NCI-H2171 (cell line): ENCODE data around the gene LDLRAD4.
"Not testable (repeated sequence)": the region's sequence is repeated elsewhere in the genome, so short reads cannot be mapped to it uniquely, and the experiment has no call there.

Experiments
- DNase-seq: peaks from one replicate; lab custom pipeline; 2025; lab: John Stamatoyannopoulos, UW

LDLRAD4 gene

GRCh38 chr18:13338318-13338717 lies 119.8 kb downstream of the LDLRAD4 start:
- no peak for DNase-seq

- DNase-seq = no peak
These were observed 121.1 kb downstream of the LDLRAD4 start for GRCh38 chr18:13339653-13340052.

- not testable (repeated sequence) for DNase-seq
These were observed 127.9 kb downstream of the LDLRAD4 start for GRCh38 chr18:13346449-13346848.

- DNase-seq = no peak
These were observed 134.7 kb downstream of the LDLRAD4 start for GRCh38 chr18:13353084-13353823.

GRCh38 chr18:13354402-13354801 lies 135.8 kb downstream of the LDLRAD4 start:
- DNase-seq = no peak

GRCh38 chr18:13356032-13356431 lies 137.5 kb downstream of the LDLRAD4 start:
- no peak for DNase-seq

- DNase-seq = no peak
These were observed 138.7 kb downstream of the LDLRAD4 start for GRCh38 chr18:13357289-13357688.

- DNase-seq = no peak
These were observed 140.7 kb downstream of the LDLRAD4 start for GRCh38 chr18:13359210-13359609.

- DNase-seq = no peak
These were observed 142.9 kb downstream of the LDLRAD4 start for GRCh38 chr18:13361431-13361830.

- DNase-seq = no peak
These were observed 143.5 kb downstream of the LDLRAD4 start for GRCh38 chr18:13362051-13362450.

GRCh38 chr18:13362607-13363006 lies 144.0 kb downstream of the LDLRAD4 start:
- no peak for DNase-seq

GRCh38 chr18:13363359-13363758 lies 144.8 kb downstream of the LDLRAD4 start:
- DNase-seq = no peak

GRCh38 chr18:13364721-13365205 lies 146.2 kb downstream of the LDLRAD4 start:
- DNase-seq = no peak

- no peak for DNase-seq
These were observed 147.6 kb downstream of the LDLRAD4 start for GRCh38 chr18:13366131-13366530.

GRCh38 chr18:13366541-13366940 lies 148.0 kb downstream of the LDLRAD4 start:
- DNase-seq = no peak

- no peak for DNase-seq
These were observed 148.7 kb downstream of the LDLRAD4 start for GRCh38 chr18:13366962-13367892.

- no peak for DNase-seq
These were observed 149.7 kb downstream of the LDLRAD4 start for GRCh38 chr18:13368080-13368813.

GRCh38 chr18:13369353-13369752 lies 150.8 kb downstream of the LDLRAD4 start:
- DNase-seq = no peak

- DNase-seq = no peak
These were observed 151.4 kb downstream of the LDLRAD4 start for GRCh38 chr18:13369756-13370510.

- no peak for DNase-seq
These were observed 152.6 kb downstream of the LDLRAD4 start for GRCh38 chr18:13370995-13371625.
